HepG2 (cell line): ENCODE results near the gene PSMB10. TPM values are rescaled to one million over a fixed set of nuclear protein-coding genes. Genes with fewer than 3 reads are reported as not detected.

Experiments
- ATAC-seq: fragments of 200-7000 bp; cut with Tn5 transposase; 3 replicates; pipeline ENCODE4 v1.9.1; 2020; ENCODE audit warnings: mild to moderate bottlenecking, moderate library complexity
- BruUV-seq: library from RNA; stranded (reverse); fragments of 400-500 nt; replicated peaks from 2 replicates; lab custom pipeline; 2021; lab: Mats Ljungman, UMichigan
- CTCF ChIA-PET: fragments of 300-600 bp; formaldehyde crosslinking; extraction: SDS; loops from one replicate; lab custom pipeline; 2021; ENCODE audit warnings: low total read pairs, inconsistent platforms, low intra/inter-chr PET ratio; lab: Yijun Ruan, JAX
- POLR2A ChIA-PET: fragments of 350-600 bp; sonication (Branson Sonifier 250); formaldehyde crosslinking; loops from one replicate; lab custom pipeline; 2020; ENCODE audit warnings: antibody characterized with exemption, inconsistent platforms; lab: Yijun Ruan, JAX
- DNase-seq: peaks from one replicate; pipeline ENCODE4 v3.0.0-alpha.2; 2015; ENCODE audit warnings: low spot score
- FAIRE-seq: peaks from 3 replicates; lab custom pipeline; 2011; peaks lifted over from hg19 to GRCh38; lab: Jason Lieb, UNC
- H2AFZ ChIP-seq: one replicate; pipeline ENCODE4 v1.6.1; 2011; ENCODE audit warnings: low read length, inconsistent platforms
- H3K27ac ChIP-seq: fragments of 300-600 bp; 3 replicates; pipeline ENCODE4 v1.8.0; 2011; ENCODE audit warnings: mixed run types, mild to moderate bottlenecking, mixed read lengths, low read length, inconsistent platforms; ENCODE audit not compliant: insufficient read depth; ENCODE audit errors: extremely low read length
- H3K27me3 ChIP-seq, 2 experiments: fragments of 200-600 bp in 1 of 2; 2 replicates in 1 of 2; 3 replicates in 1 of 2; pipeline versions ENCODE4 v1.6.0 to v1.8.0; 2011; ENCODE audit warnings: low read length in 2 of 2, mild to moderate bottlenecking in 2 of 2, moderate library complexity in 2 of 2, inconsistent platforms in 1 of 2; ENCODE audit not compliant: insufficient read depth in 2 of 2, control insufficient read depth in 1 of 2
- H3K36me3 ChIP-seq, 2 experiments: fragments of 200-600 bp in 1 of 2; replicated peaks in 1 of 2; 2 replicates in 1 of 2; 3 replicates in 1 of 2; pipeline versions ENCODE4 v1.5.1 to v1.8.0; 2011; ENCODE audit warnings: low read length in 2 of 2, inconsistent platforms in 1 of 2; ENCODE audit not compliant: insufficient read depth in 2 of 2, control insufficient read depth in 1 of 2
- H3K4me1 ChIP-seq: 2 replicates; pipeline ENCODE4 v1.5.1; 2012; ENCODE audit warnings: low read length, inconsistent platforms; ENCODE audit not compliant: insufficient read depth
- H3K4me2 ChIP-seq: 2 replicates; pipeline ENCODE4 v1.6.0; 2011; ENCODE audit warnings: low read depth, low read length, inconsistent platforms
- H3K4me3 ChIP-seq, 3 experiments: fragments of 200-600 bp in 1 of 3; sonication (generic), shearing (Covaris generic) in 1 of 3; replicated peaks in 1 of 3; 2 replicates each; pipeline ENCODE4 v1.5.1; 2011 to 2016; ENCODE audit warnings: low read length in 3 of 3, inconsistent platforms in 2 of 3, low read depth in 2 of 3, mild to moderate bottlenecking in 2 of 3, control low read depth in 1 of 3, mixed read lengths in 1 of 3; ENCODE audit not compliant: insufficient read depth in 1 of 3
- H3K79me2 ChIP-seq: one replicate; pipeline ENCODE4 v1.6.1; 2011; ENCODE audit warnings: low read length, inconsistent platforms; ENCODE audit not compliant: insufficient read depth
- H3K9ac ChIP-seq: 2 replicates; pipeline ENCODE4 v1.6.0; 2011; ENCODE audit warnings: mild to moderate bottlenecking, low read depth, low read length, inconsistent platforms; ENCODE audit not compliant: insufficient read depth
- H3K9me3 ChIP-seq: 2 replicates; pipeline ENCODE4 v1.5.1; 2012; ENCODE audit warnings: mild to moderate bottlenecking, low read length
- H4K20me1 ChIP-seq: 2 replicates; pipeline ENCODE4 v1.6.0; 2011; ENCODE audit warnings: inconsistent platforms, mild to moderate bottlenecking, low read length, moderate library complexity; ENCODE audit not compliant: insufficient read depth
- ATF7-NPFF ChIP-seq: sonication (generic); formaldehyde crosslinking; IDR thresholded peaks from 2 replicates; pipeline ENCODE4 v1.8.1; 2023; ENCODE audit warnings: mild to moderate bottlenecking, low read depth, missing genetic modification reagents, moderate library complexity
- BORCS8-MEF2B ChIP-seq: sonication (generic); formaldehyde crosslinking; IDR thresholded peaks from 2 replicates; pipeline ENCODE4 v1.8.0; 2022; ENCODE audit warnings: mild to moderate bottlenecking, missing genetic modification reagents
- GZF1 ChIP-seq: sonication (generic); formaldehyde crosslinking; IDR thresholded peaks from 2 replicates; pipeline ENCODE4 v1.5.1; 2020; ENCODE audit warnings: mild to moderate bottlenecking, missing genetic modification reagents
- NFE2L1 ChIP-seq: sonication (generic); formaldehyde crosslinking; IDR thresholded peaks from 2 replicates; pipeline ENCODE4 v1.4.0; 2020; ENCODE audit warnings: missing genetic modification reagents, mild to moderate bottlenecking, borderline replicate concordance
- SAFB2 ChIP-seq: sonication (generic); formaldehyde crosslinking; IDR thresholded peaks from 2 replicates; pipeline ENCODE4 v1.5.1; 2020; ENCODE audit warnings: missing genetic modification reagents, low read depth, mild to moderate bottlenecking, borderline replicate concordance
- SOX6 ChIP-seq, 2 experiments: fragments of 450-650 bp in 1 of 2; sonication (generic) in 1 of 2; formaldehyde crosslinking in 1 of 2; IDR thresholded peaks; 2 replicates each; pipeline versions ENCODE4 v1.4.0 to v1.6.1; 2017 to 2020; ENCODE audit warnings: antibody characterized with exemption in 1 of 2, mild to moderate bottlenecking in 1 of 2, missing genetic modification reagents in 1 of 2
- TCF7L2 ChIP-seq: IDR thresholded peaks from 2 replicates; pipeline ENCODE4 v1.6.1; 2011; ENCODE audit warnings: mild to moderate bottlenecking, low read depth, low read length, moderate library complexity
- ZNF232 ChIP-seq: sonication (generic); formaldehyde crosslinking; IDR thresholded peaks from 2 replicates; pipeline ENCODE4 v1.4.0; 2020; ENCODE audit warnings: missing genetic modification reagents, borderline replicate concordance
- ZNF260 ChIP-seq: sonication (generic); formaldehyde crosslinking; IDR thresholded peaks from 2 replicates; pipeline ENCODE4 v1.4.0; 2020; ENCODE audit warnings: missing genetic modification reagents, low read depth, mild to moderate bottlenecking, borderline replicate concordance
- ZNF329 ChIP-seq: sonication (generic); formaldehyde crosslinking; IDR thresholded peaks from 2 replicates; pipeline ENCODE4 v1.9.0; 2021; ENCODE audit warnings: low read depth, mild to moderate bottlenecking, missing genetic modification reagents
- WGBS: methylation state at CpG from one replicate; pipeline ENCODE4 v1.1.6; 2017; ENCODE audit warnings: low lambda C conversion rate; 5-methylcytosine and 5-hydroxymethylcytosine counted together
- in situ Hi-C: cut with HindIII; loops from 2 replicates; pipeline ENCODE4 v1.10.0; 2017; ENCODE audit warnings: low pct_unique_long_range_greater_than_20kb; ENCODE audit not compliant: extremely low pct_ligation_motif_present
- intact Hi-C: fragments of 100-400 bp; cut with micrococcal nuclease; formaldehyde crosslinking; loops from one replicate; pipeline ENCODE4 v1.10.0; 2022; ENCODE audit not compliant: unreplicated experiment
- polyA plus RNA-seq, 8 experiments: library from polyadenylated mRNA; depleted of rRNA in 3 of 8; stranded (reverse) in 7 of 8; unstranded in 1 of 8; fragments of >200 nt; fragmentation: Illumina TruSeq in 4 of 8; extraction: Trizol in 4 of 8; gene quantifications; 2 replicates each; pipeline versions ENCODE4 v1.2.1 to v1.2.3, GENCODE V29; 2011 to 2016; ENCODE audit warnings: low read depth in 4 of 8, missing spikeins in 1 of 8, mixed read lengths in 1 of 8; ENCODE audit not compliant: insufficient read depth in 1 of 8
- total RNA-seq, 5 experiments: library from RNA; depleted of rRNA; stranded (reverse); fragments of >200 nt; fragmentation: Illumina TruSeq; extraction: Trizol; gene quantifications; 2 replicates each; pipeline ENCODE4 v1.2.3, GENCODE V29; 2016; ENCODE audit warnings: low read depth in 1 of 5
- TF ChIP-seq, protein P1 (sequence below): sonication (generic); formaldehyde crosslinking; conservative IDR thresholded peaks from 2 replicates; pipeline ENCODE4 v1.4.0; 2020; ENCODE audit warnings: missing genetic modification reagents
- TF ChIP-seq, protein P2 (sequence below): sonication (generic); formaldehyde crosslinking; IDR thresholded peaks from 2 replicates; pipeline ENCODE4 v1.5.0; 2020; ENCODE audit warnings: mild to moderate bottlenecking, missing genetic modification reagents
- TF ChIP-seq, protein P3 (sequence below): IDR thresholded peaks from 2 replicates; pipeline ENCODE4 v1.6.1; 2016; ENCODE audit warnings: low read depth, control low read depth
- TF ChIP-seq, protein P4 (sequence below): sonication (generic); formaldehyde crosslinking; IDR thresholded peaks from 2 replicates; pipeline ENCODE4 v1.5.1; 2020; ENCODE audit warnings: missing genetic modification reagents, mild to moderate bottlenecking, borderline replicate concordance

PSMB10 gene
- total and polyA plus RNA-seq, 2 of the 13 experiments (the other 11 are each of a cell fraction or from before 2014, with no cell fraction given): 12.7 to 65.9 TPM

DNA sequence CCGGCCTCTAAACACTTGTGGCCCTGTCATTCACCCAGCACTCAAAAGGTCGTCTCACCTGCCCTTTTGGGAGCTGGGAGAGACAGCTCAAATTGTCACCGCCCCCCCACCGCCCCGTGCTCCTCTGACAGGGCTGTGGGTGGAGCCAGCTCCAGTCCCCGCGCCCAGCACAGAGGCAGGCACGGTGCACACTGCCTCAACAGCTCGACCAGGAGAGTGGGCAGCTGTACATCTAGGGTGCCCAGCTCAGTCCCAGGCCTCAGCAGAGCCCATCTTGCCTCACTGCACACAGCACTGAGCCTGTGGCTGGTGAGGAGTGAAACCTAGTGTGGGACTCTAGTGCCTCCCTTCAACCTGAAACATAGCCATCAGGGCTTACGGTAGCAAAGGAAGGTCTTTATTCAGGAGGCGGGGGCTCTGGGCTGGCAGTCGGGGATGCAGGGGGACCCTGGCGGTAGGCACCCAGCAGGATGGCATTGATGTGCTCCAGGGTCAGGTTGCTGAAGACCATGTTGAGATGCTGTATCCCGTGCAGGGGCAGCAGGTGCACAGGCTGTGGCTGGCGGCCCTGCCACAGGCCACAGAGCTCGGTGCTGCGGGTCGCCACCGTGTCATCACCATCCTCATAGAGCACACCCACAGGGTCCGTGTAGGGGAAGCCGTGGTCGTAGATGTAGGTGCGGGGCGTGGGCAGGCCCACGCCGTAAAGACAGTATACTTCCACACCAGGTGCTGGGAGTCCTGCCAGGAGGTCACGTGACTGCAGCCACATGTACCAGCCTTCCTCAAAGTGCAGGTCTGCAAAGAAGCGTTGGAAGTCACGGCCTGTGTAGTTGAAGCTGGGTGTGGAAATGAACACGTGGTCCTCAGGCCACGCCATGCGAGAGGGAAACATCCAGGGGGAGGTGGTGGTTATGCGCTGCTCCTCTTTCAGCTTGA, 3.1 kb upstream of the PSMB10 start:
- ChIA-PET POLR2A (interaction anchor here (0.7 to 13.6 kb wide), 2 partner anchors 24 to 130 kb away, joined by 3 to 226 read pairs; partner anchors contain the start of gene SLC12A4), CTCF (no interaction called here)
- H3K27me3 ChIP-seq: no peaks in the 10 kb centered on the region; a peak in 1 of 5 replicates
- no peak overlapping the region for H3K27ac ChIP-seq
- no peak for ATAC-seq
- H3K9me3 ChIP-seq: no peaks in the 10 kb centered on the region
- no peak overlapping the region for H3K9ac ChIP-seq
- no peak overlapping the region for H3K4me3 ChIP-seq
- no peak overlapping the region for H3K4me2 ChIP-seq
- H3K4me1 ChIP-seq: peaks cover 56% of the 10 kb centered on the region
- peaks cover 17% of the 10 kb centered on the region; the same call in 1 of the 2 replicates for H4K20me1 ChIP-seq
- in situ Hi-C loops (loop anchor here (5.0 to 10.0 kb wide), 2 partner anchors 103 to 275 kb away; partner anchors contain the start of genes ACD, C16orf86, ENKD1 and PARD6A), intact Hi-C loops (no loop called here)
- peaks cover 24% of the 10 kb centered on the region for H3K79me2 ChIP-seq
- BruUV-seq: no TSS peak
- peaks cover 4 to 12% of the 10 kb centered on the region in 2 experiments; a peak in 4 of 5 replicates for H3K36me3 ChIP-seq
- no peak for DNase-seq
- no peak for FAIRE-seq
- no peak overlapping the region for H2AFZ ChIP-seq
- 95% methylated on average over 31 of the region's 33 CpGs for WGBS
- TF ChIP-seq ATF7-NPFF (CRISPR knock-in tag) (no peak), ZNF329 (CRISPR knock-in tag) (no peak), SOX6 (IDR thresholded peaks at IDR 0.05) (no peak), SOX6 (CRISPR knock-in tag; IDR thresholded peaks at IDR 0.05) (0 out of 2 replicates have a peak, but pooled peaks have one; percentile 17), ZNF232 (CRISPR knock-in tag) (no peak), NFE2L1 (CRISPR knock-in tag) (0 out of 2 replicates have a peak, but pooled peaks have one; percentile 58), TCF7L2 (no peak), SAFB2 (CRISPR knock-in tag) (peak; percentile 72; the same call in 1 of the 2 replicates), BORCS8-MEF2B (peak; percentile 50), ZNF260 (CRISPR knock-in tag) (0 out of 2 replicates have a peak, but pooled peaks have one; percentile 37), GZF1 (0 out of 2 replicates have a peak, but pooled peaks have one; percentile 46)
- TF ChIP-seq, protein P1, sequence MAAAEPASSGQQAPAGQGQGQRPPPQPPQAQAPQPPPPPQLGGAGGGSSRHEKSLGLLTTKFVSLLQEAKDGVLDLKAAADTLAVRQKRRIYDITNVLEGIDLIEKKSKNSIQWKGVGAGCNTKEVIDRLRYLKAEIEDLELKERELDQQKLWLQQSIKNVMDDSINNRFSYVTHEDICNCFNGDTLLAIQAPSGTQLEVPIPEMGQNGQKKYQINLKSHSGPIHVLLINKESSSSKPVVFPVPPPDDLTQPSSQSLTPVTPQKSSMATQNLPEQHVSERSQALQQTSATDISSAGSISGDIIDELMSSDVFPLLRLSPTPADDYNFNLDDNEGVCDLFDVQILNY: no peak
- TF ChIP-seq, protein P2, sequence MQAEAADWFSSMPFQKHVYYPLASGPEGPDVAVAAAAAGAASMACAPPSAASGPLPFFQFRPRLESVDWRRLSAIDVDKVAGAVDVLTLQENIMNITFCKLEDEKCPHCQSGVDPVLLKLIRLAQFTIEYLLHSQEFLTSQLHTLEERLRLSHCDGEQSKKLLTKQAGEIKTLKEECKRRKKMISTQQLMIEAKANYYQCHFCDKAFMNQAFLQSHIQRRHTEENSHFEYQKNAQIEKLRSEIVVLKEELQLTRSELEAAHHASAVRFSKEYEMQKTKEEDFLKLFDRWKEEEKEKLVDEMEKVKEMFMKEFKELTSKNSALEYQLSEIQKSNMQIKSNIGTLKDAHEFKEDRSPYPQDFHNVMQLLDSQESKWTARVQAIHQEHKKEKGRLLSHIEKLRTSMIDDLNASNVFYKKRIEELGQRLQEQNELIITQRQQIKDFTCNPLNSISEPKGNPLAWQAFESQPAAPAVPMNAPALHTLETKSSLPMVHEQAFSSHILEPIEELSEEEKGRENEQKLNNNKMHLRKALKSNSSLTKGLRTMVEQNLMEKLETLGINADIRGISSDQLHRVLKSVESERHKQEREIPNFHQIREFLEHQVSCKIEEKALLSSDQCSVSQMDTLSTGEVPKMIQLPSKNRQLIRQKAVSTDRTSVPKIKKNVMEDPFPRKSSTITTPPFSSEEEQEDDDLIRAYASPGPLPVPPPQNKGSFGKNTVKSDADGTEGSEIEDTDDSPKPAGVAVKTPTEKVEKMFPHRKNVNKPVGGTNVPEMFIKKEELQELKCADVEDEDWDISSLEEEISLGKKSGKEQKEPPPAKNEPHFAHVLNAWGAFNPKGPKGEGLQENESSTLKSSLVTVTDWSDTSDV: 0 out of 2 replicates have a peak, but pooled peaks have one; percentile 58
- TF ChIP-seq, protein P3, sequence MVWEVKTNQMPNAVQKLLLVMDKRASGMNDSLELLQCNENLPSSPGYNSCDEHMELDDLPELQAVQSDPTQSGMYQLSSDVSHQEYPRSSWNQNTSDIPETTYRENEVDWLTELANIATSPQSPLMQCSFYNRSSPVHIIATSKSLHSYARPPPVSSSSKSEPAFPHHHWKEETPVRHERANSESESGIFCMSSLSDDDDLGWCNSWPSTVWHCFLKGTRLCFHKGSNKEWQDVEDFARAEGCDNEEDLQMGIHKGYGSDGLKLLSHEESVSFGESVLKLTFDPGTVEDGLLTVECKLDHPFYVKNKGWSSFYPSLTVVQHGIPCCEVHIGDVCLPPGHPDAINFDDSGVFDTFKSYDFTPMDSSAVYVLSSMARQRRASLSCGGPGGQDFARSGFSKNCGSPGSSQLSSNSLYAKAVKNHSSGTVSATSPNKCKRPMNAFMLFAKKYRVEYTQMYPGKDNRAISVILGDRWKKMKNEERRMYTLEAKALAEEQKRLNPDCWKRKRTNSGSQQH (CRISPR knock-in tag): no peak
- TF ChIP-seq, protein P4, sequence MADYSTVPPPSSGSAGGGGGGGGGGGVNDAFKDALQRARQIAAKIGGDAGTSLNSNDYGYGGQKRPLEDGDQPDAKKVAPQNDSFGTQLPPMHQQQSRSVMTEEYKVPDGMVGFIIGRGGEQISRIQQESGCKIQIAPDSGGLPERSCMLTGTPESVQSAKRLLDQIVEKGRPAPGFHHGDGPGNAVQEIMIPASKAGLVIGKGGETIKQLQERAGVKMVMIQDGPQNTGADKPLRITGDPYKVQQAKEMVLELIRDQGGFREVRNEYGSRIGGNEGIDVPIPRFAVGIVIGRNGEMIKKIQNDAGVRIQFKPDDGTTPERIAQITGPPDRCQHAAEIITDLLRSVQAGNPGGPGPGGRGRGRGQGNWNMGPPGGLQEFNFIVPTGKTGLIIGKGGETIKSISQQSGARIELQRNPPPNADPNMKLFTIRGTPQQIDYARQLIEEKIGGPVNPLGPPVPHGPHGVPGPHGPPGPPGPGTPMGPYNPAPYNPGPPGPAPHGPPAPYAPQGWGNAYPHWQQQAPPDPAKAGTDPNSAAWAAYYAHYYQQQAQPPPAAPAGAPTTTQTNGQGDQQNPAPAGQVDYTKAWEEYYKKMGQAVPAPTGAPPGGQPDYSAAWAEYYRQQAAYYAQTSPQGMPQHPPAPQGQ (CRISPR knock-in tag): no peak
